Activated CD4-positive, alpha-beta T cell treated with anti-CD3 and anti-CD28 coated beads, Interleukin-2, amount 10 ng/mL, durations not matched to agents 7 days and 5 days (primary cell): ENCODE measurements around the gene CCDC191. TPM values are rescaled to one million over a fixed set of nuclear protein-coding genes. Genes with fewer than 3 reads are reported as not detected.

ENCODE experiments used
- CTCF ChIA-PET: fragments of 350-600 bp; sonication (Branson Sonifier 250); formaldehyde crosslinking; loops from one replicate; lab custom pipeline; 2021; ENCODE audit warnings: antibody characterized with exemption; lab: Charles Lee
- POLR2A ChIA-PET: fragments of 350-600 bp; sonication (Branson Sonifier 250); formaldehyde crosslinking; loops from one replicate; lab custom pipeline; 2021; ENCODE audit warnings: antibody characterized with exemption; lab: Charles Lee
- DNase-seq: peaks from one replicate; pipeline ENCODE4 v3.0.0-alpha.2; 2020
- H3K27ac Mint-ChIP-seq: one replicate; pipeline ENCODE4 v1.8.0; 2021; ENCODE audit warnings: mild to moderate bottlenecking, moderate library complexity, mixed read lengths
- H3K27me3 Mint-ChIP-seq: one replicate; pipeline ENCODE4 v1.8.0; 2021; ENCODE audit warnings: mixed read lengths
- H3K36me3 Mint-ChIP-seq: one replicate; pipeline ENCODE4 v1.8.0; 2021; ENCODE audit warnings: low read depth, mixed read lengths
- H3K4me1 Mint-ChIP-seq: one replicate; pipeline ENCODE4 v1.8.0; 2021; ENCODE audit warnings: mixed read lengths
- H3K4me3 Mint-ChIP-seq: one replicate; pipeline ENCODE4 v1.8.0; 2021; ENCODE audit warnings: mild to moderate bottlenecking, moderate library complexity, mixed read lengths
- H3K9me3 Mint-ChIP-seq: one replicate; pipeline ENCODE4 v1.8.0; 2021; ENCODE audit warnings: mixed read lengths
- total RNA-seq, 2 experiments: library from RNA; stranded (reverse); gene quantifications; one replicate each; pipeline ENCODE4 v1.2.3, GENCODE V29; 2021

CCDC191 gene
- total RNA-seq, 2 experiments from 2014 or later, result 2.9 to 3.2 TPM

- Mint-ChIP-seq H3K9me3 (no peaks in the 10 kb centered on the region), H3K27me3 (no peaks in the 10 kb centered on the region), H3K27ac (no peak overlapping the region), H3K4me3 (no peak overlapping the region), H3K4me1 (no peaks in the 10 kb centered on the region), H3K36me3 (no peaks in the 10 kb centered on the region)
- ChIA-PET POLR2A (interaction anchor here (0.6 kb wide), 1 partner anchor 25 kb away, joined by 5 read pairs; no protein-coding TSS in a partner anchor), CTCF (interaction anchor here (1.3 kb wide), 1 partner anchor 9 kb away, joined by 3 read pairs; no protein-coding TSS in a partner anchor)
- DNase-seq, result no peak
These were observed 13.1 kb downstream of the CCDC191 start for GRCh38 chr3:114043205-114043604.

GRCh38 chr3:114035896-114036295 lies 20.4 kb downstream of the CCDC191 start:
- H3K36me3 Mint-ChIP-seq, result no peaks in the 10 kb centered on the region
- POLR2A ChIA-PET, result no interaction called here

GRCh38 chr3:114034787-114035545 lies 21.4 kb downstream of the CCDC191 start:
- ChIA-PET CTCF (no interaction called here), POLR2A (no interaction called here)
- Mint-ChIP-seq H3K4me1 (no peaks in the 10 kb centered on the region), H3K4me3 (no peak overlapping the region), H3K27ac (no peak overlapping the region), H3K9me3 (no peaks in the 10 kb centered on the region), H3K36me3 (no peaks in the 10 kb centered on the region), H3K27me3 (no peaks in the 10 kb centered on the region)
- no peak for DNase-seq

More at GRCh38 chr3:114035896-114036295, 20.4 kb downstream of the CCDC191 start:
- no peaks in the 10 kb centered on the region for H3K27me3 Mint-ChIP-seq
- CTCF ChIA-PET, result no interaction called here
- H3K9me3 Mint-ChIP-seq, result no peaks in the 10 kb centered on the region
- DNase-seq, result no peak
- no peaks in the 10 kb centered on the region for H3K4me1 Mint-ChIP-seq
- H3K27ac Mint-ChIP-seq, result no peak overlapping the region
- no peak overlapping the region for H3K4me3 Mint-ChIP-seq

- ChIA-PET CTCF (interaction anchor here (0.9 kb wide), 1 partner anchor 32 kb away, joined by 3 read pairs; no protein-coding TSS in a partner anchor), POLR2A (no interaction called here)
- Mint-ChIP-seq H3K36me3 (no peaks in the 10 kb centered on the region), H3K9me3 (no peaks in the 10 kb centered on the region), H3K27ac (no peak overlapping the region), H3K27me3 (no peaks in the 10 kb centered on the region), H3K4me1 (no peaks in the 10 kb centered on the region), H3K4me3 (no peak overlapping the region)
- DNase-seq, result no peak
These were observed 22.1 kb downstream of the CCDC191 start for GRCh38 chr3:114034211-114034610.

- ChIA-PET POLR2A (no interaction called here), CTCF (interaction anchor here (0.9 kb wide), 1 partner anchor 33 kb away, joined by 3 read pairs; no protein-coding TSS in a partner anchor)
- DNase-seq, result no peak
- Mint-ChIP-seq H3K4me1 (no peaks in the 10 kb centered on the region), H3K27ac (no peak overlapping the region), H3K27me3 (no peaks in the 10 kb centered on the region), H3K36me3 (no peaks in the 10 kb centered on the region), H3K9me3 (no peaks in the 10 kb centered on the region), H3K4me3 (no peak overlapping the region)
These were observed 22.6 kb downstream of the CCDC191 start for GRCh38 chr3:114033721-114034120.

DNA sequence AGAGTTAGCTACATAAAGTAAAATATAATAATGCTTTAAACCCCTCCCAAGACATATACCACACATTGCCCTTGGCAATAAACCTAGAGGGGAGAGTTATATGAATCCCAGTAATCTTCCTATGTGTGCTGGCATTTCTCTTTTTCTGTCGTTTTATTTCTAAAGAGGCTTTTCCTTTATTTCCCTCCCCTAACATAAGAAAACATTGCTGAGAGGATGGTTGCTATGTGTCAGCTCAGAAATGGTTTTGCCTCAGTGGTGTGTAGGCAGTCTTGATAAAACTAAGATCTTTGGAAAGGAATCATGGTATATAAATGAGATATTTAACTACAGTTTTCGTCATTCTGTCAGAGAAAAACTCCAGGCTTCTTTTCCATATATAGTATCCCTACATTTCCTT lies 30.0 kb downstream of the CCDC191 start:
- H3K4me1 Mint-ChIP-seq, result no peaks in the 10 kb centered on the region
- H3K9me3 Mint-ChIP-seq, result no peaks in the 10 kb centered on the region
- H3K27ac Mint-ChIP-seq, result no peak overlapping the region
- no peaks in the 10 kb centered on the region for H3K36me3 Mint-ChIP-seq
- ChIA-PET CTCF (no interaction called here), POLR2A (no interaction called here)
- H3K27me3 Mint-ChIP-seq, result no peaks in the 10 kb centered on the region
- H3K4me3 Mint-ChIP-seq, result no peak overlapping the region
- no peak for DNase-seq

GRCh38 chr3:114025451-114025850 lies 30.9 kb downstream of the CCDC191 start:
- Mint-ChIP-seq H3K36me3 (no peaks in the 10 kb centered on the region), H3K9me3 (no peaks in the 10 kb centered on the region), H3K27me3 (no peaks in the 10 kb centered on the region), H3K4me3 (no peak overlapping the region), H3K4me1 (no peaks in the 10 kb centered on the region), H3K27ac (no peak overlapping the region)
- no peak for DNase-seq
- ChIA-PET POLR2A (no interaction called here), CTCF (no interaction called here)

GRCh38 chr3:114022145-114022802 lies 34.1 kb downstream of the CCDC191 start:
- POLR2A ChIA-PET, result no interaction called here
- Mint-ChIP-seq H3K4me1 (peaks cover 2% of the 10 kb centered on the region), H3K27ac (no peak overlapping the region), H3K27me3 (no peaks in the 10 kb centered on the region), H3K4me3 (no peak overlapping the region), H3K9me3 (no peaks in the 10 kb centered on the region), H3K36me3 (no peaks in the 10 kb centered on the region)
- no peak for DNase-seq
- CTCF ChIA-PET, result no interaction called here

DNA sequence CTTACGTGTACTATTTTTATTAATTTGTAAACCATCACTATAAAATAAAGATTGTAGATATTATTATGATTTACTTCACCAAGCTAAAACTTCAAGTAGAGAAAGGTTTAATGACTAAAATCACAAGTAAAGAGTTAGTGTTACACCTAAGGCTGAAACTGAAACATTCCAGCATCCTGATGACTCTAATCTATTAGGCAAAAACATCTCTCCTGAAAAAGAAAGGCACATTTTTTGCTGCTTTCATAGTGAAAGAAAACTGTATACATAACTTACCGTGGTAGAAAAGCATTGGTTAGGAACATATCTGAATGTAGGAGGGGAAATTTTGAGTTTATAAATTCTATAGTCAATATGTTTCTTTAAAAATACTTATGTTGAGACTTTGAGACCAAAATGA lies 35.4 kb downstream of the CCDC191 start:
- POLR2A ChIA-PET, result no interaction called here
- H3K9me3 Mint-ChIP-seq, result no peaks in the 10 kb centered on the region
- no peak overlapping the region for H3K4me3 Mint-ChIP-seq
- DNase-seq, result no peak
- H3K4me1 Mint-ChIP-seq, result peaks cover 2% of the 10 kb centered on the region
- no peaks in the 10 kb centered on the region for H3K27me3 Mint-ChIP-seq
- no peak overlapping the region for H3K27ac Mint-ChIP-seq
- CTCF ChIA-PET, result no interaction called here
- H3K36me3 Mint-ChIP-seq, result no peaks in the 10 kb centered on the region

GRCh38 chr3:114019486-114019885 lies 36.8 kb downstream of the CCDC191 start:
- Mint-ChIP-seq H3K27ac (no peak overlapping the region), H3K4me3 (no peak overlapping the region), H3K4me1 (peaks cover 2% of the 10 kb centered on the region), H3K9me3 (no peaks in the 10 kb centered on the region), H3K27me3 (no peaks in the 10 kb centered on the region), H3K36me3 (no peaks in the 10 kb centered on the region)
- ChIA-PET POLR2A (no interaction called here), CTCF (no interaction called here)
- DNase-seq, result no peak

DNA sequence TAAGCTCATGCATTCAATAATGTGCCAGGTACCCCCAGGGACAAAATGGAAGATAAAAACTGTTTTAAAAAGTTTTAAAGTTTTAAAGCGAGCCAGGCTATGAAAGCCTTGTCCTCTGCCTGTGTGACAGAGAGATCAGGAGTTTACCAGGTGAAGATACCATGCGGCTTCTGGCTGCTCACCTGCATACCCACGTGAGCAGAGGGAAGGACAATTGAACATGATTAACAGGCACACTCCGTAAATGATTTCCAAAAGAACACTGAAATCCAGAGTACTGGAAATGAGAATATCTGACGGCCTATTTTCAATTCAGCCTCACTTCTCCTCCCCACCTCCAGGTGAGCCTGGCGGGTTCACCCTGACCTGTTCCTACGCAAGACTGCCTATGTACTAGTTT lies 42.1 kb downstream of the CCDC191 start:
- ChIA-PET CTCF (no interaction called here), POLR2A (no interaction called here)
- Mint-ChIP-seq H3K36me3 (no peaks in the 10 kb centered on the region), H3K27me3 (no peaks in the 10 kb centered on the region), H3K4me1 (no peaks in the 10 kb centered on the region), H3K9me3 (no peaks in the 10 kb centered on the region), H3K27ac (no peak overlapping the region), H3K4me3 (no peak overlapping the region)
- DNase-seq, result no peak

DNA sequence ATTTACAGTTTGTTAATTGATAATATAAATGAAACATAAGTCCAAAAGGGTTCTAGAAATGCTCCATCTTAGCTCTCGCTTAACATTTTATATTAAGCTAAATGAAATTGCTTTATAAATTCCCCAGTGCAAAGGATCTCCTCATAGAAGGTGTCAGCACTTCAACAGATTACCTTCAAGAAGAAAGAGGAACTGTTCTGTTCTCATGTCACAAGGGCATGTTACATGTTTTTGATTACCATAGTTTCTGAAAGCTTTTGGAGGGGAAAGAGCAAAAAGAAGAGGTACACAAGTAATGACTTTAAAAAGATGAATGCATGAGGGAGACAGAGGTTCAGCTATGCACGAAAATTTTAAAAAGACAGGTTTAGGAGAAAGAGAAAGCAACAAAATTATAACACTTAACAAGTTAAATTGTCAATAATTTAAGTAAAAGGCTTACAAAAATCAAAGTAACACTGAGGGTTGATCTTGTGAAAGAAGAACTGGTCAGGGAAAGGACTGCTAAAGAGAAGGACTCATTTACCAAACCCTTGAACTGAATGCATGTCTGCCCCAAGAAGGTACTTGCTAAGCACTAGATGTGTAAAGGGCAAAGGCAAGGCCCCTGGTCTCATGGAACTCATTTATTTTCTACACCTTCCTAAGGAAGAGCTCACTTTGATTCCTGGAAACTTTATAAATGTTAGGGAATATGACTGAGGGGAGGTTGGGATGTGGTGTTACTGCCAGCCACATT lies 45.1 kb downstream of the CCDC191 start:
- DNase-seq, result no peak
- Mint-ChIP-seq H3K36me3 (no peaks in the 10 kb centered on the region), H3K27ac (no peak overlapping the region), H3K4me3 (no peak overlapping the region), H3K4me1 (no peaks in the 10 kb centered on the region), H3K9me3 (peaks cover 3% of the 10 kb centered on the region), H3K27me3 (no peaks in the 10 kb centered on the region)
- ChIA-PET CTCF (no interaction called here), POLR2A (no interaction called here)

DNA sequence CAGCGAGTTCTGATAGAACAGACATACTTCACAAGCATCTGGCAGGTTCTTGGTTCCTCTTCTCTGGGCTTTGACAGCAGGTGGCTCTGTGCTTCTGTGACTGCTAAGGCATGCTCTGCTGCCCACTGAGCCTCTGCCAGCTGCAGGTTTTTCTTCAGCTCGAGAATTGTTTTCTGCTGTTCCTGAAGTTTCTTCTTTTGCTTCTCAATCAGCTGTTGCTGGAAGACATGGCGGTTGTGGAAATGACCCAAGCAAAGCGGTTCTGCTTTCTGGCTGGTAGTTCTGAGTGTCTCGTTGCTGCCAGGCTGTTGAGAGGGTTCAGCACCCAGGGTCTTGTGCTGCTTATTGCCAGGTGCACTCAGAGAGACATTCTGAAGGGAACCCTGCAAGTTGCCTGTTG lies 50.8 kb downstream of the CCDC191 start:
- Mint-ChIP-seq H3K4me1 (no peaks in the 10 kb centered on the region), H3K27me3 (no peaks in the 10 kb centered on the region), H3K9me3 (peaks cover 6% of the 10 kb centered on the region), H3K4me3 (no peak overlapping the region), H3K36me3 (peaks cover 8% of the 10 kb centered on the region), H3K27ac (no peak overlapping the region)
- POLR2A ChIA-PET, result no interaction called here
- no peak for DNase-seq
- CTCF ChIA-PET, result no interaction called here
